HG02973 (cell line): ENCODE measurements around the gene KCTD8.
"Not testable (repeated sequence)": the region's sequence is repeated elsewhere in the genome, so short reads cannot be mapped to it uniquely, and the experiment has no call there.

ENCODE experiments used
- ATAC-seq: cut with Tn5 transposase; IDR thresholded peaks from one replicate; pipeline ENCODE4 v1.9.1; 2021; ENCODE audit warnings: moderate library complexity; ENCODE audit not compliant: unreplicated experiment

The KCTD8 gene

GRCh38 chr4:44342800-44343199 lies 105.8 kb downstream of the KCTD8 start:
- no peak for ATAC-seq

DNA sequence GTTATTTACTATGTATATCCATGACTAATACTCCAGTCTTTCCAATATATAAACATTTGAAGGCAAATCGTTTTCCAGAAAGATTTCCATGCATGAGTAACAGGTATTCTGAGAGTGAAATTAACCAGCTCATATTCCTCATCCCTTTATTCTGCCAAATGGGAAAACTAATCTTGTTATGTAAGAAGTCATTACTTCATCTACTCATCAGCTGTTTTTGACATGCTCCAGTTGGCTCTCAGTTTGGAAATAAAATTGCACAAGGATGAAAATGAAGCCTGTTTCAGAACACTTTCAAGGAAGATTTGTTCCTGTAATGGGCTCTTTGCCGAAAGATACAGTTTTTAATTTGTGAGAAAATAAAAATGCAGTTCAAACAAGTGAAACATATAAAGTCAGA lies 121.9 kb downstream of the KCTD8 start:
- no peak for ATAC-seq

DNA sequence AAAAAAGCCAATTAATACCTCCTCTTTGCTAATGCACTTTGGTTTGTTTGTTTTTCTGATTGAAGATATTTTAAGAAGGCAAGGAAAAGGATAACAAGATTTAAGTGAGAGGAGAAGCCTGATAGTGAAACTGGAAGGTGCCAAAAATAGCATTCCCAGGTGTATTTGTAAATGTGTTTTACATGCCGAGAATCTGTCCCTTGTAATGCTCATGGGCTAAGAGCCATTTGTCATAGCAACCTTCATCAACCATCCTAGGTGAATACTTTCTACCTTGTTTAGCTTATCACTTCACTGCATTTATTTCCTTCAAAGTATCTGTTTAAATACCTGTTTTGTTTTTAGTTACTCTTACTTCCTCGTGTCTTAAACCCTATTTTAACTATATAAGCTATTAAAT lies 127.8 kb downstream of the KCTD8 start:
- ATAC-seq, result no peak

- ATAC-seq, result no peak
These were observed 129.5 kb downstream of the KCTD8 start for GRCh38 chr4:44319129-44319528.

DNA sequence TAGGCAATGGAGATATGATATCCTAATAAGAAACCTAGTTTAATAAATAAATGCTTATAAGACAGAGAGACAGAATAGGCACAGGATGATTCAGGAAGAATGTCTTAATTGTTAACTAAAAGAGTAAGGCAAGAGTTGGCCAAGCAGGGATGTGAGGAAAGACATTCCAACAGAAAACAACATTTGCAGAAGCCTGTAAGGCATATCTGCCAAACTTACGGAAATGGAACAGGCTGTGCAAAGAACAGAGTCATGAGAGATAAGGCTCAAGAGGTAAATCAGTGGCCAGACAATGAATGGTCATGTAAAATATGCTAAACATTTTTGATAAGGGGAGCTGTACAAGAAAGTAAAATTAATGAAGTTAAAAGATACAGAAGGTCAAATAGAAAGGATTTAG lies 134.9 kb downstream of the KCTD8 start:
- no peak for ATAC-seq

GRCh38 chr4:44287505-44287904 lies 161.1 kb downstream of the KCTD8 start:
- no peak for ATAC-seq

GRCh38 chr4:44279469-44279868 lies 169.1 kb downstream of the KCTD8 start:
- no peak for ATAC-seq

GRCh38 chr4:44279066-44279465 lies 169.5 kb downstream of the KCTD8 start:
- no peak for ATAC-seq

- no peak for ATAC-seq
These were observed 191.1 kb downstream of the KCTD8 start for GRCh38 chr4:44257461-44257860.

GRCh38 chr4:44256414-44256813 lies 192.2 kb downstream of the KCTD8 start:
- no peak for ATAC-seq

DNA sequence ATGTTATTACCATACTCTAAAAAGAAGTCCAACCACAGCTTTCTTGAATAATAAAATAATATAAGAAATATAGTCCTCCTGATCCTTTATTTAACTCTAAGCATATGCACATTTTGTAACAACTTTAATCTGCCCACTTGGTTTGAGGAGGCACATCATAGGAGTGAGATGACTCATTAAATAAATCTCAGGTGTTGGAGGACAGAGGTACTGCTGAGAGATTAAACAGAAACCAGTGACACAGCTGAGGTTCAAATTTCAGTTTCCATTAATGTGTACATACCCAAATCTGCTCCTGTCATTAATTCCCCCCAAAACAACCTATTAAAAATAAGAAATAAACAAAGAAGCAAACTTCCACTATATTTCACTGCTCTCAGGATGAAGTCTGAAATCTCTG lies 211.0 kb downstream of the KCTD8 start:
- ATAC-seq, result no peak

- no peak for ATAC-seq
These were observed 212.7 kb downstream of the KCTD8 start for GRCh38 chr4:44235897-44236296.

- no peak for ATAC-seq
These were observed 216.3 kb downstream of the KCTD8 start for GRCh38 chr4:44232262-44232661.

DNA sequence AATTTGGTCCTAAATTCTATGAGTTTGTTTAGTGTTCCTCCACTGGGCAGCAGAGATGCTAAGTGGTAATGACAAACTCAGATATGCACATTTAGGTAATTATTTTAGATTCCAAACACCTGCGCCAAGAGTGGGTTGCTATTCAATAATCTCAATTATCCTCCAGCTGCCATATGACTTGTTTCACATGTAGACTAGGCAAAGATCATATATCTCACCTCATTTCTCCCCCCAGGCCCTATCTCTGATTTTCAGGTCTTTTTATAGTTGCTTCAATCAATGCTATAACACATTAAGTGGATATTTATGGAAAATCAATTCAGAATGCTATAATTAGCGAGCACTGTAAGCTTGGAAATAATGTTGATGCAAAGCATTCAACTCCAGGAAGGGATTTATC lies 217.6 kb downstream of the KCTD8 start:
- no peak for ATAC-seq

GRCh38 chr4:44228326-44228725 lies 220.3 kb downstream of the KCTD8 start:
- no peak for ATAC-seq

DNA sequence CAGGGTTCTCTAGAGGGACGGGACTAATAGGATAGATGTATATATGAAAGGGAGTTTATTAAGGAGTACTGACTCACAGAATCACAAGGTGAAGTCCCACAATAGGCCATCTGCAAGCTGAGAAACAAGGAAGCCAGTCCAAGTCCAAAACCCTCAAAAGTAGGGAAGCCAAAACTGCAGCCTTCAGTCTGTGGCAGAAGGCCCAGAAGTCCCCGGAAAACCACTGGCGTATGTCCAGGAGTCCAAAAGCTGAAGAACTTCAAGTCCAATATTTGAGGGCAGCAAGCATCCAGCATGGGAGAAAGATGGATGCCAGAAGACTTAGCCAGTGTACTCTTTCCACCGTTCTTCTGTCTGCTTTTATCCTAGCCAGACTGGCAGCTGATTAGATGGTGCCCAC lies 227.2 kb downstream of the KCTD8 start:
- ATAC-seq, result no peak

- no peak for ATAC-seq
These were observed 237.9 kb downstream of the KCTD8 start for GRCh38 chr4:44210750-44211149.

GRCh38 chr4:44196796-44197195 lies 251.8 kb downstream of the KCTD8 start:
- no peak for ATAC-seq

DNA sequence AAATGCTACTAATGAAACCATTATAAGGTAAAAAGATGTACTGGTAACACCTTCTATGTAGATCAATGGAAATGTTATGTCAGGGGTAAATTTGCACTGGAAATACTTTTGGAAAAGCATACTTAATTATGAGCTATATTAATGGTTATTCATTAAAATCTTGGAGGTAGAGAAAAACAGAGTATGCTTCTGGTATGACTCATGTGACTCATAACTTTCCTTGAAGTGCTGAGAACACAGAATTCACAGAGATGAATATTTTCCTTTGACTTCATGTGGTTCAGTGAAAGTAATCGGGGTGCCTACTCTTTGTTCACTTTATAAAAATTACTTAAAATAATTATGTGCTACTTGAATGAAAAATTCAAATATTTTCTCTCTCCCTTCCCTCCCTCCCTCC lies 254.2 kb downstream of the KCTD8 start:
- no peak for ATAC-seq

- ATAC-seq, result no peak
These were observed 261.8 kb downstream of the KCTD8 start for GRCh38 chr4:44186850-44187246.

GRCh38 chr4:44186096-44186849 lies 262.3 kb downstream of the KCTD8 start:
- ATAC-seq, result no peak

GRCh38 chr4:44181491-44182349 lies 266.9 kb downstream of the KCTD8 start:
- not testable (repeated sequence) for ATAC-seq
